HG03521 (cell line): ENCODE measurements around the gene SYNGR3.

Experiments used
- ATAC-seq: cut with Tn5 transposase; IDR thresholded peaks from one replicate; pipeline ENCODE4 v1.9.1; 2021; ENCODE audit warnings: mild to moderate bottlenecking, moderate library complexity; ENCODE audit not compliant: unreplicated experiment

SYNGR3 gene

DNA sequence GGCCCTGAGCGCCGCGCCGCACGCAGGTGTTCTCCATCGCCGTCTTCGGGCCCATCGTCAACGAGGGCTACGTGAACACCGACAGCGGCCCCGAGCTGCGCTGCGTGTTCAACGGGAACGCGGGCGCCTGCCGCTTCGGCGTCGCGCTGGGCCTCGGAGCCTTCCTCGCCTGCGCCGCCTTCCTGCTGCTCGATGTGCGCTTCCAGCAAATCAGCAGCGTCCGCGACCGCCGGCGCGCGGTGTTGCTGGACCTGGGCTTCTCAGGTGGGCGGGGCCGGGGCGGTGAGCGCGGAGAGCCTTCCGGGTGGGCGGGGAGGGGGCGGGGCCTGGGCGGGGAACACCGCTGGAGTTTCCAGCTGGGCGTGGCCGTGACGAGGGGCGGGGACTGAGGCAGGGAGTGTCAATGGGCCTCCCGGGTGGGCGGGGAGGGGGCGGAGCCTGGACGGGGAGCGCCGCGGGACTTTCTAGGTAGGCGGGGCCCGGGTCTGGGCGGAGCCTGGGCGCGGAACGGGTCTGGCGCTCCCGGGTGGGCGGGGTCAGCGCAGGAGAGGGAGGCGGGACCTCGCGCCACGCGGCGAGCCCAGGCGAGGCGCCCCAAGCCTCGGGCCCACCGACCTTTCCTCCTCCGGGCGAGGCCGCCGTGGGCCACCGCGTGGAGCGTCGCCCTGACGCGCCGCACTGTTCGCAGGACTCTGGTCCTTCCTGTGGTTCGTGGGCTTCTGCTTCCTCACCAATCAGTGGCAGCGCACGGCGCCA is 2.4 kb downstream of the SYNGR3 start:
- ATAC-seq: peak; percentile 58

DNA sequence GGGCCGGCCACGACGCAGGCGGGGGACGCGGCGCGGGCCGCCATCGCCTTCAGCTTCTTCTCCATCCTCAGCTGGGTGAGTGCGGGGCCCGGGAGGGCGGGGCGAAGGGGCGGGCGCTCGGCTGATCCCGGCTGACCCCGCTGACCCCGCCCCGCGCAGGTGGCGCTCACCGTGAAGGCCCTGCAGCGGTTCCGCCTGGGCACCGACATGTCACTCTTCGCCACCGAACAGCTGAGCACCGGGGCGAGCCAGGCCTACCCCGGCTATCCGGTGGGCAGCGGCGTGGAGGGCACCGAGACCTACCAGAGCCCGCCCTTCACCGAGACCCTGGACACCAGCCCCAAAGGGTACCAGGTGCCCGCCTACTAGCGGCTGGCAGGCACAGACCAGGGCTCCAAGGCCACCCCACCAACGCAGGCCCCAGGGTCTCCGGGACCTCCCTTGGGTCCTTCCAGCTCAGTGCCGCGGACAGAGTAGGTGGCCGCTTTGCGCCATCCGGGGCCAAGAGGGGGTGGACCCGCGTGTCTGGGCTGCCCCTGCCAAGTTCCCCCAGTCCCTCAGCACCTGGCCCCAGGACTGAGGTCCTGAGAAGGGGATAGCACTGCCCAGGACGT is 3.0 kb downstream of the SYNGR3 start:
- no peak for ATAC-seq

DNA sequence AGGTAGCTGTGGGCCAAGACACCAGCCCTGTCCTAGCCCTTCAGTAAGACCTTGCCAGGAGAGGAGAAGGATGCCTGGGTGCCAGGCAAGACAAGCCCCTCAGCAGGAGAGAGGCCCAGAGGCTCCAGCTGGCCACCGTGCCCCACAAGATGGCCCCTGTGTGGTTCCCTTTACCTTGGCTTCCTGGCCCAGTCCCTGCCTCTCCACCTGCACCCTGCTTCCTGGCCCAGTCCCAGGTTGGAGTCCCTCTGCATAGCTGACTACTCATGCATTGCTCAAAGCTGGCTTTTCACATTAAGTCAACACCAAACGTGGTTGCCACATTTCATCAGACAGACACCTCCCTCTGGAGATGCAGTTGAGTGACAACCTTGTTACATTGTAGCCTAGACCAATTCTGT is 4.0 kb downstream of the SYNGR3 start:
- no peak for ATAC-seq

DNA sequence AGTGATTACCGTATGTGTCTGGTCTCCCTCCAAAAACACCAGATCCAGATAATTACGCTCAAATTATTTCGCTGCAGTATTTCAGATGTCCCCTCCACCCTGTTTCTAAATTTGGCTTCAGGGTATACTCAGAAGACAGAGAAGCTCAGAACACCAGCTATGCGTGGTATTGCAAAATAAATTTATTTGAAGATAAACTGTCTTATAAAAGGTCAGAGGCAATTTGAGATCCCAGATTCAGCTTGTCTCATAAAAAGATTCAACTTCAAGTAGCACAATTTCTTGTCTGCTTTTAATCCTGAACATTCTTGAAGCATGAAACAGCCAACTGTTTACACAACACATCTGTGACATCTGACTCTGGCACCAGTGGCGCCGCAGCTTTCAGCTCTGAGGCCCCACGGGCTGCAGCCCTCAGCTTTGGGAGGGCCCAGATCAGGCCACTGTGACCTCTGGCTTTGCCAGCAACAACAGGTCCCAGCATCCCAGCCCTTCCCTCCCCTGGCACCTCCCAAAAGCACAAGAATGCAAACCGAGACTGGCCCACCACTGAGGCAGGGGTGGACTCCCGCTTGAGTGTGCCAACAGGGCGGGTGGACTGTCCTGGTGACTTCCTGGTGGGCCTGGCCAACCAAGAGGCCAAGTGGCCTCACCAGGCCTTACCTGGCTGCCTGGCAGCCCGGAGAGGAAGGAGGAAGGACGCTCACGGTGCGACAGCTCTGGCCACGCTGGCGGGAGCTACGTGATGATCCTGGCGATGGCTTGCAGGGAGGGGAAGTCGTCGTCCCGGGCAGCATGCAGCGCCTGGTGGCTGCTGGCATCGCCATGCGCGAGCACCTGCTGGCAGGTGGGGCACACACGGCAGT is 8.0 kb downstream of the SYNGR3 start:
- ATAC-seq: no peak

DNA sequence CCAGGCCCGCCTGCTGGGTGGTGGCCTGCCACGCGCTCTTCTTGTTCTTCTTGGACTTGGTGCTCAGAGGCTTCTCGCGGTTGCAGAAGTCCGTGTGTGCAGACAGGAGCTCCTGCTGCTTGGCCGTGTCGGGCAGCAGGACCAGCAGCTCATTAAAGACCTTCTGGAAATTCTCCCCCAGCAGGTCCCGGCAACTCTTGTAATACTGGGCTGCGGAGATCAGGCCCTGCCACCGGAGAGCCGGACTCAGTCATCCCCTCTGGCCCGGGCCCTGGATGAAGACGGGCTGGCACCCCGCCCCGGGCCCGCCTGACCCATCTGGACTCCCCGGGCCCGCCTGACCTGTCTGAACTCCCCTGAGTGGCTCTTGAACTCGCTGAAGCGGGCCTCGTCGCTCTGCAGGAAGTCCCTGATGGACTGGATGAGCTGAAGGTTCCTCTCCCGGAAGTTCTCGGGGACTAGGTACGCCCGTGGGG is 8.6 kb downstream of the SYNGR3 start:
- no peak for ATAC-seq

DNA sequence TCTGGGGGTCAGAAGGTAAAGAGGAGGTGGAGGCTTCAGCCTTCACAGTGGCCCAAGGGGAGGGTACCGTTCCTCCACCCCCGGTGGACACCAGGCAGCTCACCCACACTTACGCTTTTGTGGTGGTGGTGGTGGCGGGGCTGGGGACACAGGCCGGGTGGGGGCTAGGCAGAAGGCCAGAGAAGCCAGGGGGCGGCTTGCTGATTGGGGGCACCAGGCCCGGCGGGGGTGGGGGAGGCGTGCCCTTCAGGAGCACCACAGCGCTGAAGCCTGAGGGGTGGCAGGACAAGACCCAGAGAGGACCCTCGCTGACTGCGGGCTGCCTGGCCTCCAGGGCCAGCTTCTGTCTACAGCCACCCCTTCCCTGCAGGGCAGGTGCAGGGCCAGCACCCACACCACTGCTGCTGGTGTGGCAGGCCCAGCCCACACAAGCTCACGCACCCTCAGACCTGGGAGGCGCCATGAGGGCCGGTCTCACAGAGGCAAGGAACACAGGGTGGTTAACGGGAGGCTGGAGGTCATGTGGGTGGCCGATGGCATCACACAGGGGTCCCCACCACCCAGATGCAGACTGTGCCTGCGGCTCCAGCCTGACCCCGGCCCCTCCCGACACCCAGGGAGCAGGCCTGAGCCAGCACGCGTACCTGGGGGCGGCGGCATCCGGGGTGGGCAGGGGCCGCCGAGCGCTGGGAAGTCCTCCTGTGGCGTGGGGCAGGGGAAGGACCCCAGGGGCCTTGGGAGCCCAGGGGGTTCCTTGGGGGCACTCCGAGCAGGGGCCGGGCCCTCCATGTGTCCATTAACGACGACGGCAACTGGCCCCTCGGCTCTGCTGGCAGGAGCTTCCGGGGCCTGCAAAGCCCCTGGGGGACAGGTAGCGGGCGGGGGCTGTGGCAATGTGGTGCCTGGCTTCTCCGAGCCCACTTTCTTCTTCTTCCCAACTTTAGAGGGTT is 9.4 kb downstream of the SYNGR3 start:
- no peak for ATAC-seq

DNA sequence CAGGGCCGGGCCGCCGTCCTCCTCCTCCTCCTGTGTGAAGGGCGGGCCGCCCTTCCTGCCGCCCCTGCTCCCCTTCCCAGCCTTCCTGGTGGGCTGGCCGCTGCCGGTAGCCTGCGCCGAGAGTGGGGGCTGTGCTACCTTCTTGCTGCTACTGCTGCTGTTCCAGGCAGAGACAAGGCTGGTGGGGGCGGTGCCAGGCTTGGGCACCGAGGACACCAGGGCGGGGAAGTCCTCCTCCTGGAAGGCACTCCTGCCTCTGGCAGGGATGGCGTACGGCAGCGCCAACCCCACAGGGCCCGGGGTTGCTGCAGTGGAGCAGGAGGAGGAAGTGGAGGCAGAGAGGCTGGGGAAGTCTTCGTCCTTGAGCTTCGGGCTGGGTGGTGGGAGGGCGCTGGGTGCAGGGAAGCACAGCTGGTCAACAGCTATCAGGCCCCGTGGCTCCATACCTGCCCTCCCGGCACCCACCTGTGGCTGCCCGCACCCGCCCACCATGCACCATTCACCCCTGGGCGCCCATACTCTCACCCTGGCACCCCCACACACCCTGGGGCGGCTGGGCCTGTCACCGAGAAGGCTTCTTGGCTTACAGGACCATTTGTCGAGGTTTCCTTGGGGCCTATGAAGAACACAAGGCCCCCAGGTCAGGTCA is 10.2 kb downstream of the SYNGR3 start:
- no peak for ATAC-seq

DNA sequence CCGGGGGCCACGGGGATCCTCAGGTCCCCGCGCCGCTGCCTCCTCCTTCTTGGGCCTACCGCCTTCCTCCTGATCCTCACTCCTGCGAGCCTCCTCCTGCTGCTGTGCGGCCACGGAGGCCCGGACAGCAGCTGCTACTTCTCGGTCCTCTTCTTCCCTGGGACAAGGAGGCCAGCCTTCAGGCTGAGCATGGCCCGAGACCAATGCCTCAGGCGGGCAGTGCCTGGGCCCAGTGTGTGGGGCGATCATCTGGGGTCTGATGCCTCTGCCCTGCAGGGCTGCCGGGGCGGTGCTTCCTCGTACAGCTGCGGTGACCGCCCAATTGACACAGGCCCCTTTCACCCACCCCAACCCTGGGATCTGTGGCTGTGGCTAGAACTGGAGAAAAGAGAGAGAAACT is 11.3 kb downstream of the SYNGR3 start:
- ATAC-seq: no peak

DNA sequence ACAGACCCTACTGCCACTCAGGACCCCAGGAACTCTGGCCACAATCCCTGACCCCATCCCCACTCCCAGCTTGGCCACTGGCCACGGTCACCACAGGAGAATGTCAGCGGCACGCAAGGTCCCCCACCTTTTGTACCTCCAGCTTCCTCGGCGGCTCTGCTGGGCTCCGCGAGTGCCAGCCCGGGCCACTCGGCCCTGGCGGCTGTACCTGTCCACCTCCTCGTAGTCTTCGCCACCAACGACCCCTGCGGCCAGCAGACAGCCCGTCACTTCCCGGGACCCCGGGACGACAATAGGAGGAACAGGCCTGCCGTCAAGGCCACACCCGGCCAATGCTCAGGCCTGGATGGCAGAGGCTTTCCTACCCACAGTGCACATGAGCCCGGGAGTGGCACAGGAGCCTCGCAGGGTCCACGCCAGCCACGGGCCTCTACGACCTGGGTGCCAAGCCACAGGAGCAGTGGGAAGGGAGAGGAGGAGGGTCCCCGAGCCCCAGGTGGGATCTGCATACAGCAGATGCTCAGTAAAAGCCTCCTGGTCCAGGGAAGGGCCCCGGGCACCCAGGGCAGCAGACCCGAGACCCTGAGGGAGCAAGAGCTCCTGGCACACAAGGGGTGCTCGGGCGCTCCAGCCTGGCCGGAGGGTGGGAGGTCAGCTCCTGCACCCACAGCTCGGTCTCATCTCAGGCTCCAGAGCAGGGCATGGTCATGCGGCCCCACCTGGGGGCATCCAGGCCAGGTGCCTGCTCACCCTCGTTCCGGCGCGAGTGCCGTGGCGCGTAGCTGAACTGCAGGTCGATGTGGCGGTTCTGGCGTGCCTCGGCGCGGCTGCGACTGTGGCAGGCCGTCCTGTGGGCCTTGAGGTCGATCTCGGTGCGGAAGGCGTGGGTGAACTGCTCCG is 11.9 kb downstream of the SYNGR3 start:
- ATAC-seq: no peak

DNA sequence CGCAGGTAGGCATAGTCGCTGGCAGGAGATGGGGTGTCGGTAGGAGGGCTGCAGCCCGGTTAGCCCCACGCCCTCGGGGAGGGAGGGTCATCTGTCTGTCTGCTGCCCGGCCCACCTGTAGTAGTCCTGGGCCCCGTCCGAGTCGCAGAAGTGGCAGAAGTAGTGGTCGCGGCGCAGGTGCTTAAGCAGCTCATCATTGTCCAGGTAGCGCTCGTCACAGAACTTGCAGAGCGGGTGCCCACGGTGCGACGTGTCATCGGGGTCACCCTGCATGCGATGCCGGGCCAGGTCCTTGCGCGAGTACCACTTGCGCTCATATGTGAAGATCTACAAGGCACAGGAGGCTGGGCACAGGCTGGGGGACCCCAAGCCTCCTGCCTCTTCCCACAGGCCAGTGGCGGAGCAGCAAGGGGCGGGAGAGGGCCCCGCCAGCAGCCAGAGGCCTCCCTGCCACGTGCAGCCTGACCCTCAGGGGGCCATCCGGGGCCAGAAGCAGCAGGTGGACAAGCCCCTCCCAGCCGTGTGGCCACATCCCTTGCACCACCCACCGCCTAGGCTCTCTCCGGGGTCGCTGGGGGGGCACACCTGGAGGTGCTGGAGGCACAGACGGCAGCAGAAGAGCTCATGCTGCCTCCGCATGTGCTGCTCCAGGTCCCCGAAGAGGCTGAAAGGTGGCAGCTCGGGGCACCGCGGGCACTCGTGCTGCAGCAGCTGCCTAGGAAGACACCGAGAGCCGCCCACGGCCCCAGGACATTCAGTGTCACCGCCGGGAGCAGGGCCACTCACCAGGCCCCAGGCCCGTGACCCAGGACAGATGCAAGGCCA is 12.8 kb downstream of the SYNGR3 start:
- no peak for ATAC-seq

DNA sequence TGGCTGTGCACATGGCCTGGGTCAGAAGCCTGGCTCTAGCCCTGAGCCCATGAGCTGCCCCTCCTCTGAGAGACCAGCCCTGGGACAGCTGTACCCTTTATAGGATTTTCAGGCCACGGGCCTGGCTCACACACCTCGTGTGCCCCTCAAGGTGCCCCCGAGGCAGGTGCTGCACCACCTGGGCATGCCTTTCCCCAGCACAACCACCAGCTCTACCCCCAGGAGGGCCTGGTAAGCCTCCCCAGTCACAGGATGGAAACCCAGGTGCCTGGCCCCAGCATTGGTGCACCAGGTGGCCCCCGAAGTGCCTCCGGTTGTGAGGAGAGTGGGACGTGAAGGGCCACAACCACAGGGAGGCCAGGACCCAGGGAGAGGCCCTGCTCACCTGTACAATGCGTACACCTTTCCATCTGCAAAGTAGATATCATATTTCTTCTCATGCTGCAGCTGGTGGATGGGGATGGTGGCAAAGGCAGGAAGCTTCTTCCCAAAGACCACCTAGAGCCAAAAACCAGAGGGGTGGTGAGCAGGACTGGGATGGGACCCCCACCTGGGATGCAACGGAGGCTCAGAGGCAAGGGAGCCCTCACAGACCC is 13.6 kb downstream of the SYNGR3 start:
- no peak for ATAC-seq

DNA sequence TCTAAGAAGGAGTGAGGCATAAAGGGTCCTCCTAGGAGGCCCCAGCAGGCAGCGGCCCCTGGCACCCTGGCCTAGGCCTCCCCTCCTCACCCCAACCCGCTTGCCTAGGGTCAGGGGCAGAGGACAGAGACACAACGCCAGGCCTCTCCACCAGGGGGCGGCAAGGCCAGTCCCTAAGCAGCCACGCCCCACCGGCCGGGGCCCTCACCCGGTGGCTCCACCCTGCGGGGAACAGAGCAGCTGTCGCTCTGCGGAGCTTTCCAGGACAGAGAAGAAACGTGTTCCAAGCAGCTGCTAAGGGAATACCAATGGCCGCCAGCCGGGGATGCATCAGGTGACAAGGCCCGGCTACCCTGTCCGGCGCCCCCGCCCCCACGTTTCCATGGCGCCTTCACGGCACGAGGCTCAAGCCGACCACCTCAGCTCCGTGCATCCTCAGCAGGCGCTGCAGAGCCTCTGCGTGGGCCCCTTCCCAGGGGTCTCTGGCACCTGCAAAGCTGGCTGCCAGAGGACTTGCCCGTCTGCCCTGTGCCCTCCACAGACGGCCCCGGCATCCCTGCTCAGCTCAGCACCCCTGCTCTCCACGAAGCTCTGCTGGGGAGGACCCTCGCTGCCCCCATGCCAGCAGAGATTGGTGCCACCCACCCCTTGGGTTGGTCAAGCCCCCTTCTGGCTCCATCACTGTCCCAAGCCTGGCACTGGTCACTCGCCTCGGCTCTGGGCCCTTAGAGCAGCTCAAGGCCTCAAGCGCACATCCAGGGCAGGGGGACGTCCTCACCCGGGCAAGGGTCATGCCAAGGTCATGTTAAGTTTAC is 14.3 kb downstream of the SYNGR3 start:
- ATAC-seq: peak; percentile 68

DNA sequence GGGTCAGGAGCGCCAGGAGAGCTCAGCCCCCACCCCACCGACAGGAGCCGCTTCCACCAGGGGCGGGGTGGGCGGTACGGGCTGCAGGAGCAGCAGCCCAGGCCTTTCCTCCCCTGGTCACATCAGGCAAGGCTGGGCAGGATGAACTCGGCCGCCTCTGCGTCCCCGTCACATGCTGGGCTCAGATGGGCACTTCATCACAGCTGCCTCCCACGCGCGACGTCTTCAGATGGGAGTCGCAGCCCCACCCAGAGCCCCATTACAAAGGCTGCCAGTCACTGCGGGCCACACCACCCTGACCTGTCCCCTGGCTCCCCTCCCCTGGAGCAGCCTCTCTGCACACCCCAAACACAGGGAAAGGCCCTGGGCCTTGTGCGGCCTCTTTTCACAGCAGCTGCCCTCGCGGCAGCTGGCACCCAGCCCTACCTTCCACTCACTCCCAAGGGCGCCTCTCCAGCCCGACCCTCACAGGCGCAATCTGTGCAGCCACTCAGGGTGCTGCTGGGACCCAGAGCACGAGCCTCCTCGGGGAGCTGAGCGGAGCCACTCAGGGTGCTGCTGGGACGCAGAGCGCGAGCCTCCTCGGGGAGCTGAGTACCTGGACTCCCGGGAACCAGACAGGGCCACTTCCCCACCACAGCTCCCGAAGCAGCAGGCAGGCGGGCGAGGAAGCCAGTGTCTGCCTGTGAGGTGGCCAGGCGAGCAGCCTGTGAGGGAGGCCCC is 15.2 kb downstream of the SYNGR3 start:
- no peak for ATAC-seq

DNA sequence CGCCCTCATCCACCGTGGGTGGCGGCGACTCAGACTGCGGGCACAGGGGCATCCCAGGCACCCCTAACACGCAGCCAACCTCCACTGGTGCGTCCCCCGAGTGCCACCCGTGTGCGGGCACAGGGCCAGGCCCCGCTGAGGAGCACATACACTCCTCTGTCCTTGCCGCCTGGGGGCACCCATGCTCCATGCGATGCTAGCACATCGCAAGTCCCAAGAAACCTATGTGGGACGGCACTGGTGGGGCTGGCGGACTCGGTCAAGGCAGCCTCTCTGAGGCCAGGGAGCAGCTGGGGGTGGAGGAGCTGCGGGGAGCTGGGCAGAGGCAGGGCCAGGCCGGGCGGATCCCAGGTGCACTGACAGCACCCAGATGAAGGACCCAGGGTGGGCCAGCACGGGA is 15.9 kb downstream of the SYNGR3 start:
- ATAC-seq: no peak

DNA sequence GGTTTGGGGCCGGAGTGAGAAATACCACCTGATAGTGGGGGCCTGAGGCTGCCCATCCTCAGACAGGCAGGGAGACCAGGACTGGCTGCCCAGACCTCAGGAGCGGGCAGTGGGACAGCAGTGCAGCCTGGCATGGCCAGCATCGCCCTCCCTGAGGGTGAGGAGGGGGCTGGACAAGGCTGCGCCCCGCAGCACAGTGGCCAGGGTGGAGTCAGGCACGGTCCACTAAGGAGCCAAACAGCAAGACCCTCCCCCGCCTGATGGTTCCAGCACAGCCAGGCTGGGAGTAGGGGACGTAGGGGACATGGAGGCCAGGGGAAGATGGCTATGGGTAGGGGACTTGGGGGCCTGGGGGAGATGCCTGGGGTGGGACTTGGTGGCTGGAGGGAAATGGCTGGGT is 16.5 kb downstream of the SYNGR3 start:
- ATAC-seq: no peak

DNA sequence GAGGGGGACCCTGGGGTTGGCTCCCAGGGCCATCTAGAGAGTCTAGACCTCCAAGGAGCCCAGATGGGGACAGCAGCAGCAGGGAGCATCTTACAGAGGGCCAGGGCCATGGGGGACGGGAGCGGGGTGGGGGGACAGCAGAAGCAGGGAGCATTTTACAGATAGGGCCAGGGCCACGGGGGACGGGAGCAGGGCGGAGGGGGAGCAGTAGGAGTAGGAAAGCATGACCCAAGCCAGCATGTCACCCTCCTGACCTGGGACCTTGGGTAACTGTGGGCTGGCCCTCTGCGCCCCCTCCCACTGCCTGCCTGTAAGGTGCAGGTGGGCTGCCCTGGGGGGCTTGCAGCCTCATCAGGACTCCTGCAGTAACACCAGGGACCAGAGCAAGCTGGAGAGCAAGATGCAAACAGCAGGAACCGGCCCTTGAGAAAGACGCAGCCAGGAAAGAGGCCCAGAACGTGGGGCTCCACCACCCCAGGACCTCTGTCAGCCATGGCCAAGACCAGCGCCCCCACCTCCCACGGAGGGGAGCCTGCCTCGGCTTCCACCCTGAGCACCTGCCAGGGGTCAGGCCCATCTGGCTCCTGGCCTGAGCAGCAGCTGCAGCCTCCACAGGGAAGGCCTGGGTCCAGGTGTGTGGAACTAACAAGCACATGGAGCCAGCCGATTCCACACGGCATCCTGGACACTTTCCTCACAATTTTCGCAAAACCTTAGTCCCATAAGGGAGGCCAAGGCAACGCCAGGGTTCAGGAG is 17.5 kb downstream of the SYNGR3 start:
- ATAC-seq: no peak
